Fibroblast of gingiva (primary cell): ENCODE data around the gene DNHD1.

Source experiments
- DNase-seq: peaks from one replicate; pipeline ENCODE4 v3.0.0-alpha.2; 2011; ENCODE audit warnings: low read depth

The DNHD1 gene

GRCh38 chr11:6594142-6594768 is 97.2 kb downstream of the DNHD1 start:
- DNase-seq, result no peak

GRCh38 chr11:6596239-6596877 is 99.3 kb downstream of the DNHD1 start:
- no peak for DNase-seq

- DNase-seq, result no peak
Observed at GRCh38 chr11:6598555-6598954, 101.5 kb downstream of the DNHD1 start.

DNA sequence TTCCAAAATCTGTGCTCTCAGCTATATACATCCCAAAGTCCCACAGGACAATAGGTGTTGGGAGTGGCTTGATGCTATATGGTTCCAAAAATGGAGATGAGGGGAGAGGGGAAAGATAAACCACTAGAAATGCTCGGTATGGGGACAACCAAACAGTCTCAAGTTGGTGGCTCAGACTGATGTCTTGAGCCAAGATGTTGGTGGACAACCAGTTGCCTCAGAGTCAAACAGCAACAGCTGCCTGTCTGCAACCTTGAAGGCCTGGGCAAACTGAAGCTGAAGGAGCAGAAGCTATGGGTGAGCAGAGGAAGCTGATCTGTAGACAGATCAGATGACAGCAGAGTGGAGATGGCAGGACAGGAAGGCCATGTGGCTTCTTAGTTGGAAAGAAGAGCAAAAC is 102.4 kb downstream of the DNHD1 start:
- DNase-seq, result no peak

DNA sequence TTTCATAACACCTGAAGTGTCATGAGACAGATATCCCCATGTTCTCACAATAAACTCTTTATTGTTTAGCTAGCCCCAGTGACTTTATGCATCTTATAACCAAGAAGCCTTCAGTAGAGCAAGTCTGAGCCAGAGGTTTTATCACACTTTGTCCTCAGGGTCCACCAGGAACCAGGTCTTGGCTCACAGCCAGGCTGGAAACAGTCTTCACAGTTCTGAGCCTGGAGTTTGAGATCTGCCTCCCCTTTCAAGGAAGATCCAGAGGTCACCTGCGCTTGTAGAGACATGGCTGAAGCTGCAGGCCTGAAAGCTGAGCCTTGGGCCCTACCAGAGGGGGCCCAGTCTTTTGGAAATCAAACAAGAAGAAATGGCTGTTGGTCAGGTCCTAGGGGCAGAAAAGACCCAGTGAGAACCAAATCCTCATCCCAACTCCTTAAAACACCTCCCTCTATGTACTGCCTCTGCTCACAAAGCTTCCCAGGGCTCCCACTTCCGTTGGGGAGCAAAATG is 102.9 kb downstream of the DNHD1 start:
- no peak for DNase-seq

DNA sequence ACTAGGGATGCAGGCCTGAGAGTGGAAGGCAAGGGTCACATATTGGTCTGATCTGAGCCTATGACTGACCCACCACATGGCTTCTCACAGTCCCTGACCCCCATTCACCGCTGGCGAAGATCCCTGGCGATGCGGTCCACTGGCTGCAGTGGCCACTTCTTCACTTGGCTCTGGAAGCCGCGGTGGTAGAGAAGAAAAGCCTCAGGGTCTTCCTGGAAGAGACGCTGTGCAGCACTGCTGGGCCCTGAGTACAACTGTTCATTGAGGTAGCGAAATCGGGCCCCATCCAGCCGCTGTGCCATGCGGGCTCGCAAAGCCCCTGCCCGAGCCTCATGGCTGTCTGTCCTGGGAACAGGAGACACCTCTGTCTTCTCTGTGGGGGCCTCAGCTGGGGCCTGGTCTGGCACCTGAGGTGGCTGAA is 104.0 kb downstream of the DNHD1 start:
- no peak for DNase-seq

GRCh38 chr11:6602096-6602940 is 105.2 kb downstream of the DNHD1 start:
- DNase-seq, result no peak

GRCh38 chr11:6603287-6604080 is 106.4 kb downstream of the DNHD1 start, which contains the start of the genes ILK and RRP8:
Gene ILK, plus strand, starts transcription at chr11:6603774. Its CDS starts 498 bp downstream, at chr11:6604272.
Gene RRP8, minus strand, starts transcription at chr11:6603616. Its CDS starts 114 bp downstream, at chr11:6603502.
- DNase-seq, result peak; percentile 89

GRCh38 chr11:6604081-6604626 is 107.1 kb downstream of the DNHD1 start:
- peak; percentile 62 for DNase-seq

GRCh38 chr11:6604790-6605189 is 107.7 kb downstream of the DNHD1 start:
- no peak for DNase-seq

DNA sequence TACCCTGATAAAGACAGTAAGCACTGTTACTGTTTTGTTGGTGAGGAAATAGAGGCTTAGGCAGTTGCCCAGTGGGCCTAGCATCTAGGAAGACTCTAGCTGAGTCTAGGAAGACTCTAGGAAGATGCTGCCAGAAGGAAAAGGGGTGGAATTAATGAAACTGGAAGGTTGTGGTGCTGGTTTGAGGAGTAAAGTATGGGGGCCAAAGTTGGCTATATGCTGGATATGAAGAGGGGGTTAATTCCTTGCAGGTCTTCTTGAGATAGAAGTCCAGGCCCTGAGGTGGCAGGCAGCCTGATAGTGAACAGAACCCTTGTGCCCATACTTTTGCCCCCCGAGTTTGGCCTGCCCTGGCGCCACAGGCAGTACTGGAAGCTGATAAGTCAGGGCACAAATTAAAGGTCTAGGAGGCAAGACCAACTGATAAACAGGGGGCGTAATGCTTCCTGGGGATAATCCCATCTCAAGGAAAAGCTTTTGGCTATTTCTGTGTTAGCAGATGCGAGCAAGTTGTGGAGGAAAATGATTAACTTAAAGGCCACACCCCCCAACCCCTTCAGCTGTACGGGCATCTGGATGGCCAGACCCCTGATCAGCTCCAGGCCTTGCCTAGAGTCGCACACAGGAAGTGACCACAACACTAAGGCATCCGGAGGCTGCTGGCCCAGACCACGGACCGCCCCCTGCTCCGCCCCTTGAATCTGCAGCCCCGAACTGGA is 109.5 kb downstream of the DNHD1 start:
- DNase-seq, result peak; percentile 90

DNA sequence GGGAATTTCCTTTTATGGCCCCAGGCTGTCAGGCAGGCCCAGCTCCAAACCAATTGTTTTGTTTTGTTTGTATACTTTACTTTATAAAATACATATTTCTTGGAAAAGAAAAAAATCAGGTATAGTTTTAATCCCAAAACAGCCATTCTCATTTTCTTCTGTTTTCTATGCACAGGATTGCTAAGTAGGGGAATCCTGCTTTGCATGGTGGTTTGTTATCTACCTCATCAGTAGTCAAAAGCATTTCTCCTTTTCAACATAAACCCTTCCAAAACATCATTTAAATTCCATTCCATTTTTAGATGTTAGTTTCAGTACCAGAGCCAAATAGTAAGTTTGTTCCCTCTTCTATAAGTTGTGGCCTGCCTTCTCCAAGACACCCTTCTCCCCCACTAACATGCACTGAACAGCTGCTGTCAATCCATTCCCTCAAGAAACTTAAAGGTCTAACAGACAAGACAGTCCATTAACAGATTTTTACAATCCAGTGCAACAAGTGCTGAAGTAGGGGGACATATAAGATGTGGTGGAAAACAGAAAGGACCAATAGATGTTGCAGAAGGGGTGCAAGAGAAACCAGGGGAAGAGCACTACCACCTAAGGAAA is 110.2 kb downstream of the DNHD1 start:
- no peak for DNase-seq

DNA sequence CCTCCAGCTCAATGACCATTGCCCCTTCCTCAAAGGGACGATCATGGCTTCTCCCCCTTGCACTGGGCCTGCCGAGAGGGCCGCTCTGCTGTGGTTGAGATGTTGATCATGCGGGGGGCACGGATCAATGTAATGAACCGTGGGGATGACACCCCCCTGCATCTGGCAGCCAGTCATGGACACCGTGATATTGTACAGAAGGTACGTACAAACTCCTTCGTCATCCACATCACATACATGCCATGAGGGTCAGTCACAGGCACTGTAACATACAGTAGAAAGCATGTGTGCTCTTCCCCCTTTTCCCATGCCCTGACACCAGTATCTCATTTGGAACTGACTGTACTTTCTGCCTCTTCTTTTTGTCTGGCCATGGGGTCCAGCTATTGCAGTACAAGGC is 110.9 kb downstream of the DNHD1 start:
- no peak for DNase-seq

DNA sequence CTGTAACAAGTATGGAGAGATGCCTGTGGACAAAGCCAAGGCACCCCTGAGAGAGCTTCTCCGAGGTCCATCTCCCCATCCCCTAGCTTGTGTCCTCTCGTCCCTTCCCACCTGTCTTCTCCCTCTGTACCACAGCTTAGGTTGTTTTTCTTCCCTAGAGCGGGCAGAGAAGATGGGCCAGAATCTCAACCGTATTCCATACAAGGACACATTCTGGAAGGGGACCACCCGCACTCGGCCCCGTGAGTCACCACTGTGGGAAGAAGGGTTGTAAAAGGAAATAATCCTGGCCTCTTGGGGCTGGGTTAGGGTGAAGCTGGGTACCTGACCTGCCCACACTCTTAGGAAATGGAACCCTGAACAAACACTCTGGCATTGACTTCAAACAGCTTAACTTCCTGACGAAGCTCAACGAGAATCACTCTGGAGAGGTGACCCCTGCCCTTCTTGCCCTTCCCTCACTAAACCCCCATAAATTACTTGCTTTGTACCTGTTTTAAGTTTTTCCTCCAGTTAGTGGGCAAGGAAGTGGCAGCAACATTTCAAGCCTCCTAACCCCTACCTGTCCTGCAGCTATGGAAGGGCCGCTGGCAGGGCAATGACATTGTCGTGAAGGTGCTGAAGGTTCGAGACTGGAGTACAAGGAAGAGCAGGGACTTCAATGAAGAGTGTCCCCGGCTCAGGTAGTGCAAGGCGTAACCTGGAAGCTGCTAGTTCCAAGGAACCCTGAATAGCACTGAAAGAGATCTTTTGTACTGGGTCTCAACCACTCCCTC is 111.8 kb downstream of the DNHD1 start:
- DNase-seq, result no peak

GRCh38 chr11:6609502-6610015 is 112.5 kb downstream of the DNHD1 start:
- no peak for DNase-seq

- DNase-seq, result no peak
Observed at GRCh38 chr11:6610591-6610990, 113.5 kb downstream of the DNHD1 start.

DNA sequence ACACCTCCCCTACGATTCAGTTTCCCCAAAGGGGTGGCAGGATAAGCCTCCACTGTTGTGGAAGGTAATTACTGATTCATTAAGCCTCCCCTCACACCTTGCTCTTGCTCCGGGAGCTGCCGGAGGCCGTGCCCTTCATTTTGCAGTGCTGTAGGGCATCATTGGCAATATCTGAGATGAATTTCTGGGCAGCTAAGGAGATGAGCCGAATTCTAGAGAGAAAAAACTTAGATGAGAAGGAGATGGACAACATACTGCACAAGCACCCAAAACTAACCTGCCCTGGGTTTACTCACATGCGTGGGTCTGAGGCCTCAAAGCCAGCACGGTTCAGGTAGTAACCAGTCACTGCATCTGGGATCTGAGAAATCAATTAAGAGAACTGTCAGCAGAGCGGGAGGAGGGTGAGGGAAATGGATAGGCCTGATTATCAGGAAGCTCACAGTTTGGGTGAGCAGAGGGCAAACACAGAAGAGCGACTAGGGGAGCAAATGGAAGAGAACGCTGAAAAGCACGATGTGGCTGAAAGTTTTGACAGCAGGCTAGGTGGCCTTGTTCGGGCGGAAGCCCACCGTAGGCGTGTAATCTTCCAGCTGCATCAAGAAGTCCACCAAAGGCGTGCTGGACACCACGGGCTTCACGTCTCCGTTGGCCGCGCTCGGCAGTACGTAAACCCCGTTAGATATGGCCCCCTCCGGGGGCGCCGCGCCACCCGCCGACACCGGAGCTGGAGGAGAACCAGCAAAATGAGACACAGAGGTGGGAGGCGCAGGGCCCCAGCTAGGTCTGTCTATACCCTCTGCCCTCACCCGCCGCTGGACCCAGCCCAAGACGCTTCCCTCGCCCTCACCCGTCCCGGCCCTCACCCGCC is 114.2 kb downstream of the DNHD1 start:
- peak; percentile 12 for DNase-seq

- DNase-seq, result no peak
Observed at GRCh38 chr11:6611963-6612212, 114.8 kb downstream of the DNHD1 start.
